ENCODE data around the gene PALMD. TPM values are rescaled to one million over a fixed set of nuclear protein-coding genes. Genes with fewer than 3 reads are reported as not detected.

The PALMD gene
- polyA plus RNA-seq, 1 donor from 2014 or later: not detected

DNA sequence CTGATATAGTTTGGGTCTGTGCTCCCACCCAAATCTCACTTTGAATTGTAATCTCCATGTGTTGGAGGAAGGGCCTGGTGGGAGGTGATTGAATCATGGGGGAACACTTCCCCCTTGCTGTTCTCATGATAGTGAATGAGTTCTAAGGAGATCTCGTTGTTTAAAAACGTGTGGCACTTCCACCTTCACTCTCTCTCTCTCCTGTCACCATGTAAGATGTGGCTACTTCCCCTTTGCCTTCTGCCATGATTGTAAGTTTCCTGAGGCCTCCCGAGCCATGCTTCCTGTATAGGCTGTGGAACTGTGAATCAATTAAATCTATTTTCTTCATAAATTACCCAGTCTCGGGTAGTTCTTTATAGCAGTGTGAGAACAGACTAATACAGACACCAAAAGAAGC, 80.1 kb downstream of the PALMD start:
- Mint-ChIP-seq H3K27ac (no peak overlapping the region), H3K9me3 (no peaks in the 10 kb centered on the region), H3K36me3 (peaks cover 9% of the 10 kb centered on the region), H3K4me1 (no peaks in the 10 kb centered on the region), H3K27me3 (no peaks in the 10 kb centered on the region), H3K4me3 (no peak overlapping the region)

DNA sequence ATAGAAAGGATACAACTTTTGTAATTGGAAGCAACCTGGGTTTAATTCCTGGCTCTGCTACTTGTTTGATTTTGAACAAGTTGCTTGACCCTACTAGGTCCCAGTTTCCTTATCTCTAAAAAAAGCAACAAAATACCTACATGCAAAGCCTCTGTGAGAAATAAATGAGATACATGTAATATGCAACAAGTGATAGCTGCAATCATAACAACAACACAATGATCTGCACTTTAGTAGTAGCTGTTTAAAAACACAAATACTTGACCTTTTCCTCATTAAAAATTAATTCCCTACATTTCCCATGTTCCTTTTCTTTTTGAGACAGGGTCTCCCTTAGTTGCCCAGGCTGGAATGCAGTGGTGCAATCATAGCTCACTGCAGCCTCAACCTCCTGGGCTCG, 80.5 kb downstream of the PALMD start:
- no peaks in the 10 kb centered on the region for H3K27me3 Mint-ChIP-seq
- H3K36me3 Mint-ChIP-seq: peaks cover 9% of the 10 kb centered on the region
- no peak overlapping the region for H3K27ac Mint-ChIP-seq
- H3K9me3 Mint-ChIP-seq: no peaks in the 10 kb centered on the region
- H3K4me3 Mint-ChIP-seq: no peak overlapping the region
- H3K4me1 Mint-ChIP-seq: no peaks in the 10 kb centered on the region

DNA sequence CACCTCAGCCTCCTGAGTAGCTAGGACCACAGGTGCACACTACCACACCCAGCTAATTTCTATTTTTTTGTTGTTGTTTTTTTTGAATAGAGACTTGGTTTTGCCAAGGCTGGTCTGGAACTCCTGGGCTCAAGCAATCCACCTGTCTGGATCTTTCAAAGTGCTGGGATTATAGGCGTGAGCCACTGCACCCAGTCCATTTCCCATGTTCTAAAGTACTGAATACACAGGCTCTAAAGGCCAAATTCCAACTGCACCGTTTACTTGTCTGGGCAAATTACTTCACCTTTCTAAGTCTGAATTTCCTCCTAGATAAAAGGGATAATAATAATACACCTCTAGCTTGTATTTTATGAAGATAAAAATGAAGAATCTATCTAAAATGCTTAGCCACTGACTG, 80.9 kb downstream of the PALMD start:
- no peaks in the 10 kb centered on the region for H3K4me1 Mint-ChIP-seq
- H3K27me3 Mint-ChIP-seq: no peaks in the 10 kb centered on the region
- H3K27ac Mint-ChIP-seq: no peak overlapping the region
- H3K36me3 Mint-ChIP-seq: peaks cover 9% of the 10 kb centered on the region
- no peaks in the 10 kb centered on the region for H3K9me3 Mint-ChIP-seq
- H3K4me3 Mint-ChIP-seq: no peak overlapping the region

DNA sequence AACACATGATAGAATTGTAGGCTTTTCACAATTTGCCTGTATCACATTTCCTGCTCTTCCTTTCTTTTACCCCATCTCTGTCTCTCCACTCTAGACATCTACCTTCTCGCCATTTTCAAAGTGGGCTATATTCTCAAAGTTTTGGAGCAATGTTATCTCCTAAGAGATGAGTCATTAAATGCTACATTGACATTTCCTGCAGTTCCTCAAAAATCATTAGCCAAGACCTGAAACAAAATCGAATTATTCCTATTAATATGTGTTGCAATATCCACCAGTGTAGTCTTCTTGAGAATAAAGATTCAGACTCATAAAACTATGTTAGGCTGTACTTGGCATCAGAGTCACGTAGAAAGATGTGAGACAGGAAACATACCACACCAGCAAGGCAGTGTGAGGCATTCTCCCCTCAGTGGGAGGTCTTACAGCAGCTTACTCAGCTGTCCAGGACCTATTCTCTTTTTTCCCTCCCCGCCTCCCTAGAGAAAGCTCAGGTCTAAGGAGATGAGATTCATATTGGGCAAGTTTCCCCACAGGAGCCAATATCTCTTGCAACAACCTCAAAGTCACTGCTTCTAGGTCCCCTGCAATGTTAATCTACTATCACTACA, 81.8 kb downstream of the PALMD start:
- Mint-ChIP-seq H3K4me3 (no peak overlapping the region), H3K9me3 (no peaks in the 10 kb centered on the region), H3K36me3 (peaks cover 9% of the 10 kb centered on the region), H3K27me3 (no peaks in the 10 kb centered on the region), H3K4me1 (no peaks in the 10 kb centered on the region), H3K27ac (no peak overlapping the region)

DNA sequence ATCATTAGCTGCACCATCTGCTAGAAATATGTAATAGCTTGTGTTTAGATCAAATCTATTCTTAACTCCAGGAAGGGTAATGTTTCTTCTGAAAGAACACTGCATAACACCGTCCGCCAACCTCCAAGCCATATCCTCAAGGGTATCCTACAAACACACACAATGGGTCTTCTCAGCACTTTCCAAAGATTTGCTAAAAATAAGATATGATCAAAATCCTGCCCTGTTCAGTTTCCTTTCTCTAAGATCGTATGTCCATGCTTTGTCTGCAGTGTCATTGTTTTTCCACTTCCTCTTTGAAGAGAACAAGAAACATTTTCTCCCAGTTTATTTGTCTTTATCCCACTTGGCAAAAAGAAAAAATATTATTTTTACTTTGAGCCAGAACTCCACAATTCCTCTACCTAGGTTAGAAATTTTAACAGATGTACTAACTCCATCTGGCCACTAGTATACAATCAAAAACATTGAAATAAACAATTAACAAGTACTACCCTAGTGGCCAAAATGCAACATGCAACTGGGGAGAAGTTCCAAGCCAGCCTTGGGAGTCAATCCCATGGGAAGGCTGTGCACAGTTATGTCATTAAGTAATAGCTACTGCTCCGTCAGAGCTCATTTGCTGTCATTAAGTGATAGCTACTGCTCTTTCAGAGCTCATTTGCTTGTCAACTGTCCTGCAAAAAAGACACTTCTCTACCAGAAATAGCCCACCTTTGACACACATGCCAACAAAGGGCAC, 82.8 kb downstream of the PALMD start:
- Mint-ChIP-seq H3K4me3 (no peak overlapping the region), H3K4me1 (no peaks in the 10 kb centered on the region), H3K27ac (no peak overlapping the region), H3K27me3 (no peaks in the 10 kb centered on the region), H3K36me3 (peaks cover 8% of the 10 kb centered on the region), H3K9me3 (no peaks in the 10 kb centered on the region)

DNA sequence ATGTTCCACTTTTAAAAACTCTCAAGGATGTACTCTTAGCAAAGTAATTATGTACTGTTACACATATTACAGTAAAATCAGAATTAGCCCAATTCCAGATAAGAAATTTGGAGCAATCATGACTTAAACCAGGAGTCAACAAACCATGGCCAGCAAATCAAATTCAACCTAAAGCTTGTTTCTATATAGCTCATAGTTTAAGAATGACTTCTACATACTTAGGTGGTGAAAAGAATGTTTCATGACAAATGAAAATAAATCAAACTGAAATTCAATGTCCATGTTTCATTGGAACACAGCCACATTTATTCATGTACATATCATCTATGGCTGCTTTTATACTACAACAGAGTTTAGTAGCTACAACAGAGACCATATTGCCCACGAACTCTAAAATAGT, 85.5 kb downstream of the PALMD start:
- no peaks in the 10 kb centered on the region for H3K9me3 Mint-ChIP-seq
- H3K27ac Mint-ChIP-seq: no peak overlapping the region
- peaks cover 7% of the 10 kb centered on the region for H3K36me3 Mint-ChIP-seq
- H3K27me3 Mint-ChIP-seq: no peaks in the 10 kb centered on the region
- no peak overlapping the region for H3K4me3 Mint-ChIP-seq
- no peaks in the 10 kb centered on the region for H3K4me1 Mint-ChIP-seq

DNA sequence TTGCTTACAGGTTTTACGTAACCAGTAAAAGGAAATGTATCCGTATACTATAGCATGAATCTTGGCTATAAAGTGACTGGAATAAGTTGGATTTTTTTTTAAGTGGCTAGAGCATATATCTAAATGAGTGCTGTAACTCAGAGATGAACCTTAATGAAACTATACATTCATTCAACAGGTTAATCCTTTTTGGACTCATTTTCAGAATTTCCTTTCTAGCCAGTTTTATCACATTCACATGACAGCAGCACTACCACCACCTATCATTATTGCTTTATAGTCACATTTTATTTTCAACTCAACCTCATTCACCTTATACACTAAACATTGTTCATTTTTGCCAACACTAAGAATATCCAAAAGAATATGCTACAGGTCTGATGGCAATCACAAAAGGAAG, 89.9 kb downstream of the PALMD start:
- Mint-ChIP-seq H3K27ac (no peak overlapping the region), H3K36me3 (no peaks in the 10 kb centered on the region), H3K9me3 (no peaks in the 10 kb centered on the region), H3K27me3 (no peaks in the 10 kb centered on the region), H3K4me1 (no peaks in the 10 kb centered on the region), H3K4me3 (no peak overlapping the region)

DNA sequence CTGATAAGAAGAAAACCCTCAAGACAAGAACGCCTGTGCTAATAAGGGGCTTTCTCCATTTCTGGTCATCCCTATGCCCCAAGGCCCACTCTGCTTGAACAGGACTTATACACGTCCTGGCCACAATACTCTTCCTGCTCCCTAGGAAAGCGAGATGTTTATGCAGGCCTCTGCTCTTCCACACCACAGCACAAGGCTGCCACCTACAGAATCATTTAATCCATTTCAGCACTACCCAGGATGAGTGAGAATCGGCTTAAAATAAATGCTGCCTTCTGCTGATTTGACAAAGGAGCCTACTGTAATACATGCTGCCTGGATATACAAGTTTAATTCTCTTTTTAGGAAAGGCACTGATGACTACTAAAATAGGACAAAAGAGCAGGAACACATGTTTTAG, 91.1 kb downstream of the PALMD start:
- H3K4me3 Mint-ChIP-seq: no peak overlapping the region
- no peaks in the 10 kb centered on the region for H3K36me3 Mint-ChIP-seq
- no peaks in the 10 kb centered on the region for H3K4me1 Mint-ChIP-seq
- no peaks in the 10 kb centered on the region for H3K27me3 Mint-ChIP-seq
- H3K27ac Mint-ChIP-seq: no peak overlapping the region
- no peaks in the 10 kb centered on the region for H3K9me3 Mint-ChIP-seq

DNA sequence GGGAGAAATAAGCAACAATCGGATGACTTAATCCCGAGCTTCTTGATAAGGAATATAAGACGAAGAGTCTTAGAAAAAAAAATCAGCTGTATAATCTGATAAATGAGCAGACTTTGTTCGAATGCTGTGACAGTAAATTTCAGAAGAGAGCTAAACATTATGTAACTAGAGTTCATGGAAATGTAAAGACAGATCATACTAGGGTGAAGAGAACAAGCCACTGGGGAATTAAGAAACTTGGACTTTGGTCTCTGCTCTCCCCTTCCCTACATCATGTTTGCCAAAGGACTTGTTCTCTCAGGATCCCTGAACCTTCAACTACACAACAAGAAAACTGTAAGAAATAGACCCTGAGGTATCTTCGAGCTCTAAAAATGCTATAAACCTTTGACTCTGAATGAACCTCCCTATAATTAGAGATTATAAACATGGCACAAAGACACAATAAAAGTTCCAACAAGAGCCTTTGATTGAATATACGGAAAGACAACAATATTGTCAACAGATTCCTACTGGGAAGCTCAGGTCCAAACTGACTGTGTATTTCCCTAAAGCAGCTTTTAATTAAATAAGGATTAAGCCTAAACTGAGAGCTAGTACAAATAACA, 93.0 kb downstream of the PALMD start:
- H3K27me3 Mint-ChIP-seq: no peaks in the 10 kb centered on the region
- no peaks in the 10 kb centered on the region for H3K4me1 Mint-ChIP-seq
- H3K27ac Mint-ChIP-seq: no peak overlapping the region
- H3K9me3 Mint-ChIP-seq: no peaks in the 10 kb centered on the region
- H3K4me3 Mint-ChIP-seq: no peak overlapping the region
- H3K36me3 Mint-ChIP-seq: no peaks in the 10 kb centered on the region

DNA sequence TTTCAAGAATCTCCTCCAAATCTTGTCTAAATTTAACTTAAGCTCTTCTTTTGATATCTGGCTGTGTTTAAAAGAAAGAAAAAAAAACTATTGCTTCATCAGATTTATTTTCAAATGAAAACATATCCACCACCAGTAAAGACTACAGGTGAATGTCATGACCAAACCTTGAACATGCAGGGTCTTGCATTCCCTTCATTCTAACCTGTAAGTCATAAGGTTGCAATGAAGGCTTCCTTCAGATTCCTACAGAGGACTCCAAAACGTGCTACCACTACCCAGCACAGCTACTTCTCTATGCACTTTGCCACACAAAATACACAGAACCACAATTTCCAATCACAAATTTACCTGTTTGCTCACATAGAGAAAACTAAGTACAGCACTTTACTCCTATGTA, 94.2 kb downstream of the PALMD start:
- no peaks in the 10 kb centered on the region for H3K36me3 Mint-ChIP-seq
- no peak overlapping the region for H3K4me3 Mint-ChIP-seq
- no peaks in the 10 kb centered on the region for H3K9me3 Mint-ChIP-seq
- no peaks in the 10 kb centered on the region for H3K27me3 Mint-ChIP-seq
- H3K27ac Mint-ChIP-seq: no peak overlapping the region
- no peaks in the 10 kb centered on the region for H3K4me1 Mint-ChIP-seq

Other genes with a start within 250 kb of the PALMD start
- 0.33 TPM for gene FRRS1, start 120.5 kb downstream of the PALMD start, polyA plus RNA-seq
- 8.1 TPM for gene AGL, start 204.2 kb downstream of the PALMD start, polyA plus RNA-seq

All from IgD-negative memory B cell (primary cell).